Measurements from ENCODE around the gene COPG1.

DNA sequence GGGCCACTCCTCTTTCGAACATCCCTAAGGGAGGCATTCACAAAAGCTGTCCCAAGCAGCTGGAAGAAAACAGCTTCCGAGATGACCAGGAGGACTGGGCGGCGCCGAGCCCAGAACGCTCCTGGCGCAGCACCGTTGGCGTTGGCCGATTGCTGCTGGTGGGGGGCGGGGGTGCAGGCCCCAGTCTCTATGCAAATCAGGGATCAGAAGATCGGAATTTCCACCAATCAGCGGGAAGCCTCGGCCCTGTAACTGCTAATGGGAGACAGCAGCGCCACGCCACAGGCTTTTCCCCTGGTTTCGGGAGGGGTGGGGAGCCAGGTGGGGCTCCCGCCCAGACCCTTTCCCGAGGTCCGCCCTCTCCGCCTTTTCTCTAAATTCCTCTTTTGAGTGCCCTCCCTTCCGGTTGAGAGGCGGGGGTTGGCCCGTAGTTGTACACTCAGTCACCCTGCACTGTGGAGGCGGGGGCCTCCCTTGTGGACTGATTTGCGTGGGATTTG, 56.2 kb downstream of the COPG1 start:
- TF ChIP-seq, protein P1, sequence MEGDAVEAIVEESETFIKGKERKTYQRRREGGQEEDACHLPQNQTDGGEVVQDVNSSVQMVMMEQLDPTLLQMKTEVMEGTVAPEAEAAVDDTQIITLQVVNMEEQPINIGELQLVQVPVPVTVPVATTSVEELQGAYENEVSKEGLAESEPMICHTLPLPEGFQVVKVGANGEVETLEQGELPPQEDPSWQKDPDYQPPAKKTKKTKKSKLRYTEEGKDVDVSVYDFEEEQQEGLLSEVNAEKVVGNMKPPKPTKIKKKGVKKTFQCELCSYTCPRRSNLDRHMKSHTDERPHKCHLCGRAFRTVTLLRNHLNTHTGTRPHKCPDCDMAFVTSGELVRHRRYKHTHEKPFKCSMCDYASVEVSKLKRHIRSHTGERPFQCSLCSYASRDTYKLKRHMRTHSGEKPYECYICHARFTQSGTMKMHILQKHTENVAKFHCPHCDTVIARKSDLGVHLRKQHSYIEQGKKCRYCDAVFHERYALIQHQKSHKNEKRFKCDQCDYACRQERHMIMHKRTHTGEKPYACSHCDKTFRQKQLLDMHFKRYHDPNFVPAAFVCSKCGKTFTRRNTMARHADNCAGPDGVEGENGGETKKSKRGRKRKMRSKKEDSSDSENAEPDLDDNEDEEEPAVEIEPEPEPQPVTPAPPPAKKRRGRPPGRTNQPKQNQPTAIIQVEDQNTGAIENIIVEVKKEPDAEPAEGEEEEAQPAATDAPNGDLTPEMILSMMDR (IDR thresholded peaks at IDR 0.05; ENCODE audit: poor library complexity): no peak
- no peak for TF ChIP-seq EZH2 (IDR thresholded peaks at IDR 0.05; ENCODE audit: borderline replicate concordance)

All from hepatocyte (in vitro differentiated cells).